Activated T-helper 9 cell treated with anti-CD3 and anti-CD28 coated beads, Interleukin-2, amount 50 U/mL, for 16 hours (primary cell): ENCODE data around the gene PRKCQ.

ENCODE experiments used
- DNase-seq: peaks from one replicate; pipeline ENCODE4 v3.0.0-alpha.2; 2020; ENCODE audit warnings: low read depth

PRKCQ gene

GRCh38 chr10:6567203-6567703, 12.8 kb downstream of the PRKCQ start:
- DNase-seq: no peak

- DNase-seq: no peak
Observed at GRCh38 chr10:6565588-6565987, 14.5 kb downstream of the PRKCQ start.

- no peak for DNase-seq
Observed at GRCh38 chr10:6564367-6564766, 15.7 kb downstream of the PRKCQ start.

- DNase-seq: no peak
Observed at GRCh38 chr10:6563731-6564130, 16.3 kb downstream of the PRKCQ start.

GRCh38 chr10:6563075-6563474, 17.0 kb downstream of the PRKCQ start:
- peak; percentile 37 for DNase-seq

- no peak for DNase-seq
Observed at GRCh38 chr10:6562221-6562620, 17.9 kb downstream of the PRKCQ start.

- no peak for DNase-seq
Observed at GRCh38 chr10:6561552-6561951, 18.5 kb downstream of the PRKCQ start.

- DNase-seq: peak; percentile 26
Observed at GRCh38 chr10:6558759-6559461, 21.2 kb downstream of the PRKCQ start.

- DNase-seq: no peak
Observed at GRCh38 chr10:6558272-6558671, 21.8 kb downstream of the PRKCQ start.

- no peak for DNase-seq
Observed at GRCh38 chr10:6553937-6554336, 26.1 kb downstream of the PRKCQ start.

GRCh38 chr10:6543431-6544005, 36.6 kb downstream of the PRKCQ start:
- DNase-seq: peak; percentile 28

GRCh38 chr10:6542999-6543430, 37.1 kb downstream of the PRKCQ start:
- DNase-seq: no peak

GRCh38 chr10:6539833-6540232, 40.2 kb downstream of the PRKCQ start:
- DNase-seq: no peak

GRCh38 chr10:6537770-6538169, 42.3 kb downstream of the PRKCQ start:
- DNase-seq: no peak

- DNase-seq: no peak
Observed at GRCh38 chr10:6536102-6536501, 44.0 kb downstream of the PRKCQ start.

GRCh38 chr10:6535156-6535764, 44.8 kb downstream of the PRKCQ start:
- DNase-seq: no peak

- DNase-seq: no peak
Observed at GRCh38 chr10:6532321-6532720, 47.8 kb downstream of the PRKCQ start.

GRCh38 chr10:6530966-6531365, 49.1 kb downstream of the PRKCQ start:
- DNase-seq: no peak

- peak; percentile 57 for DNase-seq
Observed at GRCh38 chr10:6530211-6530840, 49.8 kb downstream of the PRKCQ start.

GRCh38 chr10:6528198-6528950, 51.7 kb downstream of the PRKCQ start:
- DNase-seq: no peak

GRCh38 chr10:6525599-6526165, 54.4 kb downstream of the PRKCQ start:
- DNase-seq: no peak

- DNase-seq: no peak
Observed at GRCh38 chr10:6522230-6522629, 57.8 kb downstream of the PRKCQ start.
